HCT116 (cell line): ENCODE results near the gene PANK1. TPM values are rescaled to one million over a fixed set of nuclear protein-coding genes. Genes with fewer than 3 reads are reported as not detected.

Experiments used
- ATAC-seq: fragments of 200-7000 bp; cut with Tn5 transposase; 2 replicates; pipeline ENCODE4 v1.9.1; 2020; ENCODE audit warnings: mild to moderate bottlenecking, moderate library complexity
- BruUV-seq: library from RNA; stranded (reverse); fragments of 400-500 nt; replicated peaks from 2 replicates; lab custom pipeline; 2021; lab: Mats Ljungman, UMichigan
- CTCF ChIA-PET: fragments of 300-600 bp; sonication (Branson Sonifier 250); formaldehyde crosslinking; loops from one replicate; lab custom pipeline; 2021; ENCODE audit warnings: antibody characterized with exemption; lab: Charles Lee
- POLR2A ChIA-PET: fragments of 300-600, 350-600 bp; sonication (Branson Sonifier 250); formaldehyde crosslinking; loops from one replicate; lab custom pipeline; 2021; ENCODE audit warnings: antibody characterized with exemption; lab: Charles Lee
- RAD21 ChIA-PET, 2 experiments: fragments of 300-600 bp; sonication (Branson Sonifier 250); formaldehyde crosslinking; loops; one replicate each; lab custom pipeline; 2023; ENCODE audit warnings: low total read pairs in 2 of 2; ENCODE audit not compliant: uncharacterized antibody in 2 of 2, unreplicated experiment in 2 of 2, low non-redundant PET in 1 of 2; lab: Charles Lee
- DNase-seq: peaks from one replicate; pipeline ENCODE4 v3.0.0-alpha.2; 2010; ENCODE audit warnings: low read depth, low spot score
- H2AFZ ChIP-seq: fragments of 200-600 bp; shearing (Covaris generic), sonication (generic); 2 replicates; pipeline ENCODE4 v1.6.1; 2017; ENCODE audit warnings: low read depth, mixed run types, mixed read lengths, antibody characterized with exemption, low read length; ENCODE audit not compliant: poor library complexity, severe bottlenecking
- H3K27ac ChIP-seq: 2 replicates; pipeline ENCODE4 v1.5.1; 2012; ENCODE audit warnings: low read depth, low read length
- H3K27me3 ChIP-seq: fragments of 200-600 bp; sonication (generic); 2 replicates; pipeline ENCODE4 v1.6.1; 2016; ENCODE audit warnings: mixed run types, low read length, mixed read lengths; ENCODE audit not compliant: insufficient read depth
- H3K36me3 ChIP-seq, 2 experiments: fragments of 200-500 bp in 1 of 2; fragments of 200-600 bp in 1 of 2; sonication (Bioruptor generic) in 1 of 2; sonication (generic) in 1 of 2; 2 replicates each; pipeline versions ENCODE4 v1.5.1 to v1.6.1; 2014 to 2016; ENCODE audit warnings: low read length in 2 of 2, inconsistent platforms in 1 of 2, mixed read lengths in 1 of 2, mixed run types in 1 of 2; ENCODE audit not compliant: insufficient read depth in 2 of 2, control insufficient read depth in 1 of 2
- H3K4me1 ChIP-seq, 2 experiments: fragments of 200-600 bp in 1 of 2; sonication (generic) in 1 of 2; 2 replicates each; pipeline versions ENCODE4 v1.5.1 to v1.6.1; 2012 to 2017; ENCODE audit warnings: low read length in 2 of 2, inconsistent platforms in 1 of 2, mild to moderate bottlenecking in 1 of 2, mixed read lengths in 1 of 2, mixed run types in 1 of 2, moderate library complexity in 1 of 2; ENCODE audit not compliant: insufficient read depth in 2 of 2, control insufficient read depth in 1 of 2
- H3K4me2 ChIP-seq: fragments of 200-600 bp; sonication (generic); 2 replicates; pipeline ENCODE4 v1.6.1; 2017; ENCODE audit warnings: mixed run types, low read length, mixed read lengths
- H3K4me3 ChIP-seq, 2 experiments: fragments of 200-600 bp in 1 of 2; sonication (generic) in 1 of 2; replicated peaks in 1 of 2; 2 replicates each; pipeline ENCODE4 v1.5.1; 2011 to 2016; ENCODE audit warnings: low read length in 2 of 2, control low read depth in 1 of 2, low read depth in 1 of 2, mild to moderate bottlenecking in 1 of 2, mixed read lengths in 1 of 2, mixed run types in 1 of 2
- H3K79me2 ChIP-seq: fragments of 200-600 bp; sonication (generic); 2 replicates; pipeline ENCODE4 v1.6.1; 2017; ENCODE audit warnings: mild to moderate bottlenecking, mixed run types, low read length, moderate library complexity, mixed read lengths; ENCODE audit not compliant: insufficient read depth
- H3K9ac ChIP-seq: fragments of 200-600 bp; sonication (generic); 2 replicates; pipeline ENCODE4 v1.6.1; 2016; ENCODE audit warnings: low read length, mixed read lengths
- H3K9me2 ChIP-seq: fragments of 200-600 bp; sonication (generic), shearing (Covaris generic); 2 replicates; pipeline ENCODE4 v1.6.1; 2017; ENCODE audit warnings: mixed run types, mild to moderate bottlenecking, moderate library complexity; ENCODE audit not compliant: insufficient read depth
- H3K9me3 ChIP-seq, 2 experiments: fragments of 200-500 bp in 1 of 2; fragments of 200-600 bp in 1 of 2; sonication (Bioruptor generic) in 1 of 2; sonication (generic) in 1 of 2; 2 replicates each; pipeline ENCODE4 v1.6.1; 2014 to 2017; ENCODE audit warnings: low read length in 2 of 2, mixed read lengths in 2 of 2, inconsistent platforms in 1 of 2, low read depth in 1 of 2, mild to moderate bottlenecking in 1 of 2, mixed run types in 1 of 2, moderate library complexity in 1 of 2; ENCODE audit not compliant: control insufficient read depth in 1 of 2, insufficient read depth in 1 of 2
- H4K20me1 ChIP-seq: fragments of 200-600 bp; sonication (generic), shearing (Covaris generic); 2 replicates; pipeline ENCODE4 v1.6.1; 2017; ENCODE audit warnings: mixed run types, mild to moderate bottlenecking, moderate library complexity; ENCODE audit not compliant: insufficient read depth
- CBX3 ChIP-seq: IDR thresholded peaks from 2 replicates; pipeline ENCODE4 v1.6.1; 2012; ENCODE audit warnings: low read depth
- CEBPB ChIP-seq: IDR thresholded peaks from 2 replicates; pipeline ENCODE4 v1.6.1; 2012; ENCODE audit warnings: low read depth
- EZH2phosphoT487 ChIP-seq: fragments of 200-600 bp; IDR thresholded peaks from 2 replicates; pipeline ENCODE4 v1.6.1; 2018; ENCODE audit warnings: antibody characterized with exemption, borderline replicate concordance
- FOSL1 ChIP-seq: IDR thresholded peaks from 2 replicates; pipeline ENCODE4 v1.6.1; 2012; ENCODE audit warnings: low read depth
- TCF7L2 ChIP-seq: IDR thresholded peaks from 2 replicates; pipeline ENCODE4 v1.7.0; 2011; ENCODE audit warnings: borderline replicate concordance, inconsistent platforms; ENCODE audit not compliant: insufficient read depth, insufficient read length; ENCODE audit errors: extremely low read depth
- intact Hi-C: fragments of 100-400 bp; cut with micrococcal nuclease; formaldehyde crosslinking; loops from 2 replicates; pipeline ENCODE4 v1.10.0; 2022
- total RNA-seq: library from RNA; stranded (reverse); gene quantifications from one replicate; pipeline ENCODE4 v1.2.1, GENCODE V29; 2021; ENCODE audit not compliant: unreplicated experiment
- TF ChIP-seq, protein P1 (sequence below): IDR thresholded peaks from 2 replicates; pipeline ENCODE4 v1.6.1; 2012
- TF ChIP-seq, protein P2 (sequence below): IDR thresholded peaks from 2 replicates; pipeline ENCODE4 v1.6.1; 2011; ENCODE audit warnings: mild to moderate bottlenecking, low read length, moderate library complexity; ENCODE audit not compliant: insufficient replicate concordance; ENCODE audit errors: extremely low read depth

PANK1 gene
- total RNA-seq, 1 experiment from 2014 or later, result 6.4 TPM

- TF ChIP-seq CEBPB, result no peak
- TF ChIP-seq, protein P1, sequence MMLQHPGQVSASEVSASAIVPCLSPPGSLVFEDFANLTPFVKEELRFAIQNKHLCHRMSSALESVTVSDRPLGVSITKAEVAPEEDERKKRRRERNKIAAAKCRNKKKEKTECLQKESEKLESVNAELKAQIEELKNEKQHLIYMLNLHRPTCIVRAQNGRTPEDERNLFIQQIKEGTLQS, result no peak
- TF ChIP-seq FOSL1, result no peak
- TF ChIP-seq CBX3, result no peak
- TF ChIP-seq EZH2phosphoT487, result no peak
- TF ChIP-seq, all 23 proteins: peak for 0
Observed at GRCh38 chr10:89655722-89656121, 10.7 kb upstream of the PANK1 start (continued).

DNA sequence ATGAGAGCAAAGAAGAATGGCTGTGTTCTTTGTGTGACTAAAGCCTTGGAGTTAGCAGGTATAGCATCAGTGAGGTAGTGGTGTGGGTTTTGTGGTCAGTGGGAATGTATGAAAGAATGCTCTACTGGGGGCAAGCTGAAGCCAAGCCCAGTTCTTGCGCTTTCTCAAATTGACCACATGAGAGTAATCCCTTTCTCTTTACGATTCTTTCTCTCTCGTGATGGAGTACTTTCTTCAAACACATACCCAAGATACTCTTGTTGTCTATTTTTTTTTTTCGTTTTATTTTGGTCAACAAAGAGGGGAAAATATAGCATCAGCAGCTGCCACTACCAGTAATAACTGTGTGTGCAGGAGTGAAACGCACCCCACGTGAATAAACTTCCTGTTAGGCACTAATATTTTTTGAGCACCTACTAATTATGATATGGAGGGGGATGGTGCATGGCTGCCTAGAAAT lies 8.4 kb upstream of the PANK1 start:
- H3K9me3 ChIP-seq, result no peaks in the 10 kb centered on the region; a peak in 1 of 4 replicates
- H3K4me1 ChIP-seq, result peaks cover 0 to 7% of the 10 kb centered on the region in 2 experiments; a peak in 1 of 4 replicates
- H3K27ac ChIP-seq, result no peak overlapping the region
- H3K79me2 ChIP-seq, result no peaks in the 10 kb centered on the region
- H4K20me1 ChIP-seq, result no peaks in the 10 kb centered on the region
- no peaks in the 10 kb centered on the region for H3K9me2 ChIP-seq
- H3K36me3 ChIP-seq, result no peaks in the 10 kb centered on the region
- RAD21 ChIA-PET, result no interaction called here
- H3K4me3 ChIP-seq, result no peak overlapping the region
- no peak for DNase-seq
- ATAC-seq, result peak; percentile 67; the same call in 1 of the 2 replicates
- CTCF ChIA-PET, result no interaction called here
- no TSS peak for BruUV-seq
- no peaks in the 10 kb centered on the region for H3K27me3 ChIP-seq
- H3K4me2 ChIP-seq, result no peak overlapping the region
- TF ChIP-seq TCF7L2, result no peak
- TF ChIP-seq, protein P2, sequence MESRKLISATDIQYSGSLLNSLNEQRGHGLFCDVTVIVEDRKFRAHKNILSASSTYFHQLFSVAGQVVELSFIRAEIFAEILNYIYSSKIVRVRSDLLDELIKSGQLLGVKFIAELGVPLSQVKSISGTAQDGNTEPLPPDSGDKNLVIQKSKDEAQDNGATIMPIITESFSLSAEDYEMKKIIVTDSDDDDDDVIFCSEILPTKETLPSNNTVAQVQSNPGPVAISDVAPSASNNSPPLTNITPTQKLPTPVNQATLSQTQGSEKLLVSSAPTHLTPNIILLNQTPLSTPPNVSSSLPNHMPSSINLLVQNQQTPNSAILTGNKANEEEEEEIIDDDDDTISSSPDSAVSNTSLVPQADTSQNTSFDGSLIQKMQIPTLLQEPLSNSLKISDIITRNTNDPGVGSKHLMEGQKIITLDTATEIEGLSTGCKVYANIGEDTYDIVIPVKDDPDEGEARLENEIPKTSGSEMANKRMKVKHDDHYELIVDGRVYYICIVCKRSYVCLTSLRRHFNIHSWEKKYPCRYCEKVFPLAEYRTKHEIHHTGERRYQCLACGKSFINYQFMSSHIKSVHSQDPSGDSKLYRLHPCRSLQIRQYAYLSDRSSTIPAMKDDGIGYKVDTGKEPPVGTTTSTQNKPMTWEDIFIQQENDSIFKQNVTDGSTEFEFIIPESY, result no peak
- H2AFZ ChIP-seq, result no peak overlapping the region
- POLR2A ChIA-PET, result interaction anchor here (1.5 kb wide), 1 partner anchor 10 kb away, joined by 5 read pairs; no protein-coding TSS in a partner anchor
- intact Hi-C loops, result no loop called here
- no peak overlapping the region for H3K9ac ChIP-seq
